Measurements from ENCODE around the gene ZDHHC1. TPM values are rescaled to one million over a fixed set of nuclear protein-coding genes. Genes with fewer than 3 reads are reported as not detected.

ZDHHC1 gene, protein sequence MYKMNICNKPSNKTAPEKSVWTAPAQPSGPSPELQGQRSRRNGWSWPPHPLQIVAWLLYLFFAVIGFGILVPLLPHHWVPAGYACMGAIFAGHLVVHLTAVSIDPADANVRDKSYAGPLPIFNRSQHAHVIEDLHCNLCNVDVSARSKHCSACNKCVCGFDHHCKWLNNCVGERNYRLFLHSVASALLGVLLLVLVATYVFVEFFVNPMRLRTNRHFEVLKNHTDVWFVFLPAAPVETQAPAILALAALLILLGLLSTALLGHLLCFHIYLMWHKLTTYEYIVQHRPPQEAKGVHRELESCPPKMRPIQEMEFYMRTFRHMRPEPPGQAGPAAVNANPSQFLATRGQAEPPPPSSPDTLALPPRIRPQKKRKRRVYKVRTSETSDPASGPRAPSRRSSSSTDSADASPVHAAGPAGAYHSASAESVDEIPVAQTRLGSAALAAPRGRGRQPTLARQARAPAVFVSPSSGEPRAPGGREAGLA
- 10 to 100 TPM; 11.6 to 27.5 (median 20.8) TPM for total RNA-seq

DNA sequence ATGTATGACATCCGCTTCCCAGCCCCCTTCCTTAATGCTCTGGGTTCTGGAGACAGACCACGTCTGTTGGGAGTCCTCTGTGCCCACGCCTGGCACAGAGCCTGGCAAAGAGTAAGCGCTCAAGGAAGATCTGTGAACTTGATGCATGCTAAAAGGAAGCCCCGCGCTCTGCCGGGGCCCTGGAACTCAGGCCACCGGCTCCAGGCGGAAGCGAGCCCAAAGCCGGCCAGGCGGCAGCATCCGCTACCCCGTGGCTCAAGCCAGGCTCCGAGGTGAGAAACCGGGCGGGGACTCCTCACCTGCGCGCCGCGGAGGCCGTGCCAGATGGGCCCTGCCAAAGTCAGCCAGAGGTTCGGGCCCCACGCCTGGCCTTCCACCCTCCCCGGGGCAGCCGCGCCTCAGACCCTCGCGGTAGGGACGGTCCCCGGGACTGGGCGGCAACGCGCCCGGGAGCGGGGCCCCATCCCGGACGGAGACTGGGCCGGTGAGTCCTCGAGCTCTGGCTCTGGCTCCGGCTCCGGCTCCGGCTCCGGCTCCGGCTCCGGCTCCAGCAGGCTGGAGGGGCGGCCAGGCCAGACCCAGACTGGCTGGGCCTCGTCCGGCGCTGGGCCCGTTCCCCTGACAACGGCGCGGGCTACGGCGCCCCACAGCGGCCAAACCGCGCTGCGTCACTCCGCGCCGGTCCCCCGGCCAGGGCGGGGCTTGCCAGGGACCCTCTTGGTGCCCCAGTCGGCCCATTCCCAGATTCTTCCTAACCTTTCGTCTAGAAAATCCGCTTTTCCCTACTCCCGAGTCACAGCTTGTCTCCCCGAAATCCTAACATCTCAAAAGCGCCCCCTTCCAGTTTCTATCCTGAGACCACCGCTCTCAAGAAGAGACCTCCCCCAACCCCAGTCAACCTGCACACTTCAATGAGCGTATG, at the start of gene ZDHHC1:
Gene ZDHHC1 (minus strand): TSS at position 606 of the 922 bp plus-strand sequence. CDS start 8,702 bp downstream, outside the sequence.
- no peaks in the 10 kb centered on the region for H3K36me3 ChIP-seq
- peaks cover 12 to 28% (median 19%) of the 10 kb centered on the region in 4 donors for H3K4me1 ChIP-seq
- no peaks in the 10 kb centered on the region for H3K27me3 ChIP-seq
- DNase-seq (ENCODE audit: extremely low spot score): no peak
- intact Hi-C loops (cut with DNase I): loop anchor here (5.0 kb wide), 1 partner anchor 44 kb away; no protein-coding TSS in a partner anchor
- WGBS: 2% methylated on average over 43 of the region's 73 CpGs
- TF ChIP-seq, protein P1, sequence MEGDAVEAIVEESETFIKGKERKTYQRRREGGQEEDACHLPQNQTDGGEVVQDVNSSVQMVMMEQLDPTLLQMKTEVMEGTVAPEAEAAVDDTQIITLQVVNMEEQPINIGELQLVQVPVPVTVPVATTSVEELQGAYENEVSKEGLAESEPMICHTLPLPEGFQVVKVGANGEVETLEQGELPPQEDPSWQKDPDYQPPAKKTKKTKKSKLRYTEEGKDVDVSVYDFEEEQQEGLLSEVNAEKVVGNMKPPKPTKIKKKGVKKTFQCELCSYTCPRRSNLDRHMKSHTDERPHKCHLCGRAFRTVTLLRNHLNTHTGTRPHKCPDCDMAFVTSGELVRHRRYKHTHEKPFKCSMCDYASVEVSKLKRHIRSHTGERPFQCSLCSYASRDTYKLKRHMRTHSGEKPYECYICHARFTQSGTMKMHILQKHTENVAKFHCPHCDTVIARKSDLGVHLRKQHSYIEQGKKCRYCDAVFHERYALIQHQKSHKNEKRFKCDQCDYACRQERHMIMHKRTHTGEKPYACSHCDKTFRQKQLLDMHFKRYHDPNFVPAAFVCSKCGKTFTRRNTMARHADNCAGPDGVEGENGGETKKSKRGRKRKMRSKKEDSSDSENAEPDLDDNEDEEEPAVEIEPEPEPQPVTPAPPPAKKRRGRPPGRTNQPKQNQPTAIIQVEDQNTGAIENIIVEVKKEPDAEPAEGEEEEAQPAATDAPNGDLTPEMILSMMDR (IDR thresholded peaks at IDR 0.05): peak; percentile 51 to 62 (median 57)
- TF ChIP-seq POLR2A (IDR thresholded peaks at IDR 0.05; ENCODE audit: low read depth) (no peak), POLR2AphosphoS5 (IDR thresholded peaks at IDR 0.05) (peak; percentile 71 to 72)
- no peaks in the 10 kb centered on the region for H3K9me3 ChIP-seq
- peak within 1 kb of the TSS; percentile 77 to 87 (median 82) for H3K27ac ChIP-seq (replicated peaks in 1 of 4)
- H3K4me3 ChIP-seq: peak within 1 kb of the TSS; percentile 70 to 93 (median 77)

DNA sequence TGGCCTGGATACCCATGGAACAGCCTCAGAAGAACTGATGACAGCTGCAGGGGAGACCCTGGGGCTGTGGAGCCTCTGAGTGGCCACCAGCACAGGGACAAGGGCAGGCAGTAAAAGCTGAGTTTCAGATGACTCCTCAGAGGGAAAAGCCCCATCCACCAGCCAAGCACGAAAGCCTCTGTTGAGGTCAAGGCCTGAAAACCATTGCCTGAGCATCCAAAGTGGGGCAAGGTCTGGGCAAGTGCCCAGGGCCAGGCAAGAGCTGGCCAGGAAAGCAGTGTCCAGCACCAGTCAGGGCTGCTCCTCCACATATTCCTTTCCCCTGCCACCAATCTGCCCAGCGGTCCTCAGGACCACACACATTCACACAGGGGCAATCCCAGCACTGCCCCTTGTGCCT, 48.3 kb upstream of the ZDHHC1 start:
- WGBS: 83% methylated on average over 2 of the region's 2 CpGs

DNA sequence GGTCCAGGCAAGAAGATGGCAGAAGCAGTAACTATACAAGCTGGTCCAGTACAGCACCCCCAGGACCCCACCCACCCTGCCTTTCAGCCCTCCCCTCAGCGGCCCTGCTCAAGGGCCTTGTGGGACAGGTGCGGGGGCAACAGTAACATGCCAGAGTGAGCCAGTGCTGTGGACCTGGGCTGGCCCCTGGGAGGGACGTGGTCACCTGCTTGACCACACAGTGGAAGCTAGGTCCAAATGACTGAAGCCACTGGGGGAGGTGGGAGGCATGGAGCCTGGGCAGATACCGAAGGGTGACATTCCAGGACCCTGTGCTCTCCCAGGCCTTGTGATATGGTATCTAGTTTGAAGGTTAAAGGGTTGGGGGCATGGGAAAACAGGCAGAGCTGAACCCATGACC, 47.4 kb upstream of the ZDHHC1 start:
- TF ChIP-seq, protein P1 (IDR thresholded peaks at IDR 0.05): no peak
- TF ChIP-seq POLR2AphosphoS5 (IDR thresholded peaks at IDR 0.05) (no peak), EP300 (IDR thresholded peaks at IDR 0.05) (no peak), POLR2A (IDR thresholded peaks at IDR 0.05; ENCODE audit: low read depth) (no peak)
- Histone ChIP-seq H3K27me3 (no peaks in the 10 kb centered on the region), H3K4me3 (no peak overlapping the region), H3K9me3 (no peaks in the 10 kb centered on the region), H3K27ac (replicated peaks in 1 of 4) (no peak overlapping the region), H3K36me3 (peaks cover 0 to 12% (median 7%) of the 10 kb centered on the region in 4 donors), H3K4me1 (peaks cover 50 to 83% (median 74%) of the 10 kb centered on the region in 4 donors)
- 89% methylated on average over 4 of the region's 4 CpGs for WGBS
- intact Hi-C loops (cut with DNase I): loop anchor here (2.0 kb wide), 1 partner anchor 31 kb away; no protein-coding TSS in a partner anchor
- no peak for DNase-seq (ENCODE audit: extremely low spot score)

More for the DNA sequence above, 48.3 kb upstream of the ZDHHC1 start:
- Histone ChIP-seq H3K9me3 (no peaks in the 10 kb centered on the region), H3K27me3 (no peaks in the 10 kb centered on the region), H3K36me3 (peaks cover 0 to 12% (median 7%) of the 10 kb centered on the region in 4 donors), H3K4me1 (peaks cover 46 to 83% (median 65%) of the 10 kb centered on the region in 4 donors), H3K27ac (replicated peaks in 1 of 4) (no peak overlapping the region), H3K4me3 (no peak overlapping the region)
- intact Hi-C loops (cut with DNase I): loop anchor here (2.0 kb wide), 1 partner anchor 32 kb away; no protein-coding TSS in a partner anchor
- DNase-seq (ENCODE audit: extremely low spot score): no peak
- TF ChIP-seq POLR2A (IDR thresholded peaks at IDR 0.05; ENCODE audit: low read depth): no peak
- TF ChIP-seq, protein P1 (IDR thresholded peaks at IDR 0.05): no peak
- TF ChIP-seq POLR2AphosphoS5 (IDR thresholded peaks at IDR 0.05): no peak
- no peak for TF ChIP-seq EP300 (IDR thresholded peaks at IDR 0.05)

DNA sequence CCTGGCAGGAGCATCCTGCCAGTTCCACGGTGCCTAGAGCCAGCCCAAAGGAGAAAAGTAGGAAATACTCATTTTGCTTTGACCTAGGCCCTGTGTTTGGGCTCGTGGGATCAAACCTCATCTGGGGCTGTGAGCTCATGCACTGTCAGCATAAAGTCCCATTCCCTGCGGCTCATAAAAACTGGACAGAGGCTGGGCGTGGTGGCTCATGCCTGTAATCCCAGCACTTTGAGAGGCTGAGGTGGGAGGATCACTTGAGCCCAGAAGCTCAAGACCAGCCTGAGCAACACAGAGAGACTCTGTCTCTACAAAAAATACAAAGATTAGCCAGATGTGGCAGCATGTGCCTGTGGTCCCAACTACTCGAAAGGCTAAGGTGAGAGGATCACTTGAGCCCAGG, 46.8 kb upstream of the ZDHHC1 start:
- H3K27ac ChIP-seq (replicated peaks in 1 of 4): no peak overlapping the region
- peaks cover 0 to 12% (median 7%) of the 10 kb centered on the region in 4 donors for H3K36me3 ChIP-seq
- intact Hi-C loops (cut with DNase I): no loop called here
- no peak for DNase-seq (ENCODE audit: extremely low spot score)
- TF ChIP-seq POLR2A (IDR thresholded peaks at IDR 0.05; ENCODE audit: low read depth): no peak
- no peak for TF ChIP-seq EP300 (IDR thresholded peaks at IDR 0.05)
- TF ChIP-seq POLR2AphosphoS5 (IDR thresholded peaks at IDR 0.05): no peak
- TF ChIP-seq, protein P1 (IDR thresholded peaks at IDR 0.05): no peak
- H3K27me3 ChIP-seq: no peaks in the 10 kb centered on the region
- no peak overlapping the region for H3K4me3 ChIP-seq
- peaks cover 53 to 86% (median 80%) of the 10 kb centered on the region in 4 donors for H3K4me1 ChIP-seq
- no peaks in the 10 kb centered on the region for H3K9me3 ChIP-seq
- 61% methylated on average over 4 of the region's 5 CpGs for whole genome bisulfite sequencing
